Lower lobe of right lung (tissue), 2 donors: ENCODE results near the gene DIAPH3. TPM values are rescaled to one million over a fixed set of nuclear protein-coding genes. Genes with fewer than 3 reads are reported as not detected.
"Not testable (repeated sequence)": the region's sequence is repeated elsewhere in the genome, so short reads cannot be mapped to it uniquely, and the experiment has no call there.

Source experiments
- ATAC-seq, 2 donors: fragments of 200-7000 bp; cut with Tn5 transposase; one replicate each; pipeline ENCODE4 v1.9.1; 2020 to 2022; ENCODE audit warnings: mild to moderate bottlenecking in 2 of 2, moderate library complexity in 2 of 2
- DNase-seq: peaks from one replicate; pipeline ENCODE4 v3.0.0-alpha.2; 2020
- H3K27ac ChIP-seq: fragments of 200-600 bp; one replicate; pipeline ENCODE4 v1.8.0; 2022
- H3K27me3 ChIP-seq: fragments of 200-600 bp; one replicate; pipeline ENCODE4 v1.8.0; 2022; ENCODE audit warnings: low read depth
- H3K36me3 ChIP-seq: fragments of 200-600 bp; one replicate; pipeline ENCODE4 v1.8.0; 2022; ENCODE audit warnings: mild to moderate bottlenecking
- H3K4me1 ChIP-seq: fragments of 200-600 bp; one replicate; pipeline ENCODE4 v1.8.0; 2022
- H3K4me3 ChIP-seq: fragments of 200-600 bp; one replicate; pipeline ENCODE4 v1.8.0; 2022; ENCODE audit warnings: mild to moderate bottlenecking
- H3K9me3 ChIP-seq: fragments of 200-600 bp; one replicate; pipeline ENCODE4 v1.8.0; 2022
- intact Hi-C: fragments of 100-400 bp; cut with DNase I; formaldehyde crosslinking; loops from one replicate; pipeline ENCODE4 v1.11.0; 2022
- total RNA-seq: library from RNA; stranded (reverse); fragmentation: NEBNext Ultra II Directional; extraction: Animal tissue kit (Norgen Biotek cat#: 25700); gene quantifications from one replicate; pipeline ENCODE4 v1.2.1, GENCODE V29; 2021
- TF ChIP-seq, protein P1 (sequence below): fragments of 200-600 bp; IDR thresholded peaks from one replicate; pipeline ENCODE4 v1.8.0; 2022; ENCODE audit warnings: antibody characterized with exemption, mild to moderate bottlenecking
- donor health status: DM: no; HTN: yes; CAD: no; lungs with severe emphysema.

DIAPH3 gene
- total RNA-seq, 1 donor from 2014 or later = 3.2 TPM

DNA sequence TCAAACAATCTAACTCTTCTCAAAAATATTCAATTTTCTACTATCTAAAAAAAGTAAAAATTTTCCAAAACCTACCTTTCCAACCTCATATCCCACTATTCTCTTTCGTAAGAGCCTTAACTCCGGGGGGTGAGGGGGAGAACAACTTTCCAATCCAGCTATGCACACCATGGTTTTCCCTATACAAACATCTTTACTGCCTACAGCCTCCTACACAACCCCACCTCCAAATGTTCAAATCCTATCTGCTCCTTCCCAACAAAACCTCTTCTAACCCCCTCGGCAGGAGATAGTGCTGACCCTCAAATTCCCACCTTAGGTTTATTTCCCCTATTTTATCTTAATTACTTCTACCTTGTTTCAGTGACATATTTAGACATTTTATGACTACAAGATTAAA is 102.0 kb downstream of the DIAPH3 start:
- DNase-seq = no peak
- Histone ChIP-seq H3K36me3 (no peaks in the 10 kb centered on the region), H3K9me3 (no peaks in the 10 kb centered on the region), H3K4me3 (no peak overlapping the region), H3K27ac (no peak overlapping the region), H3K27me3 (no peaks in the 10 kb centered on the region), H3K4me1 (no peaks in the 10 kb centered on the region)
- TF ChIP-seq, protein P1, sequence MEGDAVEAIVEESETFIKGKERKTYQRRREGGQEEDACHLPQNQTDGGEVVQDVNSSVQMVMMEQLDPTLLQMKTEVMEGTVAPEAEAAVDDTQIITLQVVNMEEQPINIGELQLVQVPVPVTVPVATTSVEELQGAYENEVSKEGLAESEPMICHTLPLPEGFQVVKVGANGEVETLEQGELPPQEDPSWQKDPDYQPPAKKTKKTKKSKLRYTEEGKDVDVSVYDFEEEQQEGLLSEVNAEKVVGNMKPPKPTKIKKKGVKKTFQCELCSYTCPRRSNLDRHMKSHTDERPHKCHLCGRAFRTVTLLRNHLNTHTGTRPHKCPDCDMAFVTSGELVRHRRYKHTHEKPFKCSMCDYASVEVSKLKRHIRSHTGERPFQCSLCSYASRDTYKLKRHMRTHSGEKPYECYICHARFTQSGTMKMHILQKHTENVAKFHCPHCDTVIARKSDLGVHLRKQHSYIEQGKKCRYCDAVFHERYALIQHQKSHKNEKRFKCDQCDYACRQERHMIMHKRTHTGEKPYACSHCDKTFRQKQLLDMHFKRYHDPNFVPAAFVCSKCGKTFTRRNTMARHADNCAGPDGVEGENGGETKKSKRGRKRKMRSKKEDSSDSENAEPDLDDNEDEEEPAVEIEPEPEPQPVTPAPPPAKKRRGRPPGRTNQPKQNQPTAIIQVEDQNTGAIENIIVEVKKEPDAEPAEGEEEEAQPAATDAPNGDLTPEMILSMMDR = no peak
- intact Hi-C loops = no loop called here
- no peak for ATAC-seq

DNA sequence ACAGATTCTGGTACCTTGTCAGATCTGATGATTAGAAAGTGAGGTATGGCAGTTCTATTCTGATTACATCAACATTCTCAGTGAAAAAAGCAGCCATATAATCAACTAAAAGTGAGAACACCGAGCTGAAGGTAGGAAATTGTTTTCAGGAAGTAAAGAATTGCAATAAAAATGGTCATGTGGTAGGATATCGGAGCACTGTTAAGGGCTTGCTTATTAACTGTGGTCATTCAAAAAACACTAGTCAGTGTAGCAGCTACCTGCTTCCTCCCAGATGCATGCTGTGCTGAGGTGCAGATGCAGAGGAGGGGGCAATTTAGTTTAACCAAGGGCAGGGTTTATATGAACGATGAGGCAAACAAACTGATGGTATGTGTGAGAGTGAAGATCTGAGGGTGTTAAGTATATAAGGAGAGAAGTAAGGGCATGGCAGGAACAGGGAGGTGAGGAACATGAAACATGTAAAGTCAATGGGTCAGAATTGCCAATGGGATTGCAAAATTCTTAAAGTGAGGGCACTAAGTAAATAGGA is 111.9 kb downstream of the DIAPH3 start:
- TF ChIP-seq, protein P1 = no peak
- Histone ChIP-seq H3K4me3 (no peak overlapping the region), H3K4me1 (no peaks in the 10 kb centered on the region), H3K36me3 (no peaks in the 10 kb centered on the region), H3K27ac (no peak overlapping the region), H3K9me3 (no peaks in the 10 kb centered on the region), H3K27me3 (no peaks in the 10 kb centered on the region)
- DNase-seq = no peak
- intact Hi-C loops = no loop called here
- no peak for ATAC-seq

DNA sequence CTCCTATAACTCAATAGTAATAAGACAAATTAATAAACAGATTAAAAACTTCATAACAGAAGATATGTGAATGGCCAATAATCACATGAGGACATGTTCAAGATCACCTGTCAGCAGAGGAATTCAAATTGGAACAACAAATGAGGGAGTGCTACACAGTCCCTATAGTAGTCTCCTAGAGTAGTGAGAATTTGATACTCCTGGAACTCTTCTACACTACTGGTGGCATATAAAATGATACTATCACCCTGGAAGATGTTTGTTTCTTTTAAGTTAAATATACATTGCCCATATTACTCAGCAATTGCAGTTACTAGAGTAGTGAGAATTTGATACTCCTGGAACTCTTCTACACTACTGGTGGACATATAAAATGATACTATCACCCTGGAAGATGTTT is 115.4 kb downstream of the DIAPH3 start:
- H3K36me3 ChIP-seq, ATAC-seq, H3K27ac ChIP-seq, H3K27me3 ChIP-seq, H3K4me1 ChIP-seq, DNase-seq, H3K9me3 ChIP-seq, H3K4me3 ChIP-seq, intact Hi-C loops: not testable (repeated sequence)

DNA sequence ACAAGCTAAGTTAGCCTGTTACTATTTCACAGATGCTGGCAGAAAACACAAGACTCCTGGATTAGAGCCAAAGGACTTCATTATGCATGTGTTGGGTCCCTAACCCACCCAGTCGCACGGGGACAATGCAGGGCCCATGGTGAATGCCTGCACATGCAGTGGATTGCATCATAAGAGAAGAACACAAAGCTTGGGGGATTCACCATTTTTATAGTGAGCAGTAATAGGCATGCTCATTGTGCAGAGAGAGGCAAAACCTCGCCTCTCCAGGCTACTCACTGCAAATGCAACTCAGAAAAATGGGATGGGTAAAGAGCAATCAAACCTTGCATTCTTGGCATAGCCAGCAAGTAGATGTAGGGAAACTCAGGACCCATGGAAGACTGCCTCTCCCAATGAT is 115.8 kb downstream of the DIAPH3 start:
- intact Hi-C loops = no loop called here
- Histone ChIP-seq H3K4me1 (no peaks in the 10 kb centered on the region), H3K27me3 (no peaks in the 10 kb centered on the region), H3K36me3 (no peaks in the 10 kb centered on the region), H3K9me3 (no peaks in the 10 kb centered on the region), H3K27ac (no peak overlapping the region), H3K4me3 (no peak overlapping the region)
- TF ChIP-seq, protein P1 = no peak
- no peak for ATAC-seq
- no peak for DNase-seq

GRCh38 chr13:60044321-60044720 is 119.4 kb downstream of the DIAPH3 start:
- H3K9me3 ChIP-seq = no peaks in the 10 kb centered on the region
- TF ChIP-seq, protein P1 = no peak
- intact Hi-C loops = no loop called here
- no peaks in the 10 kb centered on the region for H3K27me3 ChIP-seq
- no peak overlapping the region for H3K27ac ChIP-seq
- DNase-seq = no peak
- H3K4me1 ChIP-seq = no peaks in the 10 kb centered on the region
- ATAC-seq = no peak
- H3K36me3 ChIP-seq = no peaks in the 10 kb centered on the region
- H3K4me3 ChIP-seq = no peak overlapping the region

DNA sequence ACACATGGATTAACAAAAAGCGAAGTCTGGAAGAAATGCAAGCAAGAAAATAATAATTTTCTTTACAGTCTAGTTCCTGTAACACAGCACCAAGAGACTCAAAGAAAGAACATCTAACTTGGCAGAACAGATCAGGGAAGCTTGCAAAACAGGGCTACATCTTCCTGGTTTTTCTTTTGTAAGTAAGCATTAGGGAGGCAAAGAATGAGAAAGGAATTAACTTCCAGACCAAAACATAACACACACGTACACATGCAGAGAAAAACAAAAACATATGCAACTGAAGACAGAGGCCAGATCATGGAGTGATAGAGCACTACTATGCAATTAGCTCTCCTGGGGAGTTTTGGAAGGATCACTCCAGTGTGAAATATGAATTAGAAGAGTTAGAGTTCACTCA is 120.5 kb downstream of the DIAPH3 start:
- no peaks in the 10 kb centered on the region for H3K36me3 ChIP-seq
- intact Hi-C loops = no loop called here
- no peak for DNase-seq
- ATAC-seq = no peak
- no peaks in the 10 kb centered on the region for H3K9me3 ChIP-seq
- H3K27me3 ChIP-seq = no peaks in the 10 kb centered on the region
- no peak overlapping the region for H3K27ac ChIP-seq
- no peak overlapping the region for H3K4me3 ChIP-seq
- TF ChIP-seq, protein P1 = no peak
- H3K4me1 ChIP-seq = no peaks in the 10 kb centered on the region

DNA sequence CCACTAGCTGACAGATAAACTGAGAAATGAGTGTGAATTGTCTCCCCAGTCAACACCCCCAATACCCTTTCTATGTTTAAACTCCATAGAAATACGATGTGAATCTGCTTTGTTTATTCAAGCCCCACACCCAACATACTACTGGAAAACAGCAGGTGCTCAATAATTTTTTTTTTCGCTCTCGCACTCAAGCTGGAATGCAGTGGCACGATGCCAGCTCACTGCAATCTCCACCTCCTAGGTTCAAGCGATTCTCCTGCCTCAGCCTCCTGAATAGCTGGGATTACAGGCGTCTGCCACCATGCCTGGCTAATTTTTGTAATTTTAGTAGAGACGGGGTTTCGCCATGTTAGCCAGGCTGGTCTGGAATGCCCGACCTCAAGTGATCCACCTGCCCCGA is 123.1 kb downstream of the DIAPH3 start:
- H3K27ac ChIP-seq, intact Hi-C loops, H3K36me3 ChIP-seq, H3K4me3 ChIP-seq, DNase-seq, H3K4me1 ChIP-seq, ATAC-seq, H3K27me3 ChIP-seq, H3K9me3 ChIP-seq: not testable (repeated sequence)
